SK-N-SH (cell line): ENCODE results near the gene ZNF580.

Source experiments
- FOSL2 ChIP-seq: IDR thresholded peaks from 2 replicates; pipeline ENCODE4 v1.4.0; 2012; ENCODE audit warnings: low read depth, mild to moderate bottlenecking, moderate library complexity, borderline replicate concordance
- MXI1 ChIP-seq: IDR thresholded peaks from 2 replicates; pipeline ENCODE4 v1.6.1; 2012; ENCODE audit warnings: mild to moderate bottlenecking, low read depth, low read length, improper control_type of control experiment
- REST ChIP-seq: IDR thresholded peaks from 2 replicates; pipeline ENCODE4 v1.6.1; 2012; ENCODE audit warnings: mild to moderate bottlenecking, low read depth, low read length, moderate library complexity
- SIN3A ChIP-seq: IDR thresholded peaks from 2 replicates; pipeline ENCODE4 v1.6.1; 2012; ENCODE audit warnings: low read depth, mild to moderate bottlenecking, low read length, moderate library complexity, borderline replicate concordance
- SMC3 ChIP-seq: IDR thresholded peaks from 2 replicates; pipeline ENCODE4 v1.6.1; 2012; ENCODE audit warnings: low read depth, low read length, improper control_type of control experiment
- TF ChIP-seq, protein P1 (sequence below): fragments of 200-600 bp; sonication (generic); IDR thresholded peaks from 2 replicates; pipeline ENCODE4 v1.6.1; 2017; ENCODE audit warnings: antibody characterized with exemption, mild to moderate bottlenecking, moderate library complexity
- TF ChIP-seq, protein P2 (sequence below): IDR thresholded peaks from 2 replicates; pipeline ENCODE4 v1.4.0; 2012; ENCODE audit warnings: low read depth

GRCh38 chr19:55656988-55657747 lies 16.4 kb downstream of the ZNF580 start:
- TF ChIP-seq REST = no peak
- TF ChIP-seq, protein P1, sequence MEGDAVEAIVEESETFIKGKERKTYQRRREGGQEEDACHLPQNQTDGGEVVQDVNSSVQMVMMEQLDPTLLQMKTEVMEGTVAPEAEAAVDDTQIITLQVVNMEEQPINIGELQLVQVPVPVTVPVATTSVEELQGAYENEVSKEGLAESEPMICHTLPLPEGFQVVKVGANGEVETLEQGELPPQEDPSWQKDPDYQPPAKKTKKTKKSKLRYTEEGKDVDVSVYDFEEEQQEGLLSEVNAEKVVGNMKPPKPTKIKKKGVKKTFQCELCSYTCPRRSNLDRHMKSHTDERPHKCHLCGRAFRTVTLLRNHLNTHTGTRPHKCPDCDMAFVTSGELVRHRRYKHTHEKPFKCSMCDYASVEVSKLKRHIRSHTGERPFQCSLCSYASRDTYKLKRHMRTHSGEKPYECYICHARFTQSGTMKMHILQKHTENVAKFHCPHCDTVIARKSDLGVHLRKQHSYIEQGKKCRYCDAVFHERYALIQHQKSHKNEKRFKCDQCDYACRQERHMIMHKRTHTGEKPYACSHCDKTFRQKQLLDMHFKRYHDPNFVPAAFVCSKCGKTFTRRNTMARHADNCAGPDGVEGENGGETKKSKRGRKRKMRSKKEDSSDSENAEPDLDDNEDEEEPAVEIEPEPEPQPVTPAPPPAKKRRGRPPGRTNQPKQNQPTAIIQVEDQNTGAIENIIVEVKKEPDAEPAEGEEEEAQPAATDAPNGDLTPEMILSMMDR = no peak
- no peak for TF ChIP-seq SIN3A
- no peak for TF ChIP-seq MXI1
- TF ChIP-seq, protein P2, sequence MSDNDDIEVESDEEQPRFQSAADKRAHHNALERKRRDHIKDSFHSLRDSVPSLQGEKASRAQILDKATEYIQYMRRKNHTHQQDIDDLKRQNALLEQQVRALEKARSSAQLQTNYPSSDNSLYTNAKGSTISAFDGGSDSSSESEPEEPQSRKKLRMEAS = no peak
- TF ChIP-seq FOSL2 = no peak
- no peak for TF ChIP-seq SMC3
